Loucy (cell line): ENCODE data around the gene TNFAIP3.

ENCODE experiments used
- H2AFZ ChIP-seq: fragments of 200-600 bp; sonication (generic); 2 replicates; pipeline ENCODE4 v1.6.0; 2016; ENCODE audit warnings: antibody characterized with exemption, mild to moderate bottlenecking, low read length, moderate library complexity
- H3F3A ChIP-seq: fragments of 200-600 bp; 2 replicates; pipeline ENCODE4 v1.6.0; 2016; ENCODE audit warnings: antibody characterized with exemption, low read depth, mild to moderate bottlenecking
- H3K27me3 ChIP-seq: fragments of 200-600 bp; sonication (generic); 2 replicates; pipeline ENCODE4 v1.6.1; 2014; ENCODE audit warnings: low read length, mild to moderate bottlenecking; ENCODE audit not compliant: insufficient read depth, poor library complexity, severe bottlenecking
- H3K36me3 ChIP-seq: fragments of 200-600 bp; sonication (generic); 2 replicates; pipeline ENCODE4 v1.6.1; 2016; ENCODE audit warnings: low read length; ENCODE audit not compliant: insufficient read depth
- H3K4me1 ChIP-seq: fragments of 200-600 bp; sonication (generic); 2 replicates; pipeline ENCODE4 v1.5.1; 2014; ENCODE audit warnings: low read length, mild to moderate bottlenecking; ENCODE audit not compliant: insufficient read depth, poor library complexity, severe bottlenecking
- H3K4me2 ChIP-seq: fragments of 200-600 bp; sonication (generic); 2 replicates; pipeline ENCODE4 v1.6.0; 2014; ENCODE audit warnings: antibody characterized with exemption, low read length, low read depth, mild to moderate bottlenecking; ENCODE audit not compliant: poor library complexity, severe bottlenecking
- H3K4me3 ChIP-seq: fragments of 200-600 bp; sonication (generic); 2 replicates; pipeline ENCODE4 v1.5.1; 2014; ENCODE audit warnings: low read length, mild to moderate bottlenecking, mixed read lengths; ENCODE audit not compliant: poor library complexity, severe bottlenecking
- H3K79me2 ChIP-seq: fragments of 200-600 bp; sonication (generic); 2 replicates; pipeline ENCODE4 v1.6.1; 2014; ENCODE audit warnings: low read length; ENCODE audit not compliant: insufficient read depth
- H3K9ac ChIP-seq: fragments of 200-600 bp; sonication (generic); 2 replicates; pipeline ENCODE4 v1.6.0; 2014; ENCODE audit warnings: mild to moderate bottlenecking, low read depth, low read length, moderate library complexity; ENCODE audit not compliant: poor library complexity, severe bottlenecking
- H3K9me2 ChIP-seq: fragments of 200-600 bp; sonication (generic); replicated peaks from 2 replicates; pipeline ENCODE4 v1.6.1; 2016; ENCODE audit warnings: low read depth, low read length, mixed read lengths
- H3K9me3 ChIP-seq: fragments of 200-600 bp; sonication (generic); 2 replicates; pipeline ENCODE4 v1.6.1; 2014; ENCODE audit warnings: mild to moderate bottlenecking, antibody characterized with exemption, low read length, low read depth; ENCODE audit not compliant: insufficient read depth
- H4K20me1 ChIP-seq: fragments of 200-600 bp; sonication (generic); 2 replicates; pipeline ENCODE4 v1.6.0; 2014; ENCODE audit warnings: antibody characterized with exemption, low read length, mild to moderate bottlenecking; ENCODE audit not compliant: insufficient read depth, poor library complexity, severe bottlenecking
- CTCF ChIP-seq: fragments of 200-600 bp; sonication (generic); conservative IDR thresholded peaks from 2 replicates; pipeline ENCODE4 v1.5.1; 2014; ENCODE audit warnings: mild to moderate bottlenecking, antibody characterized with exemption, low read length
- EZH2phosphoT487 ChIP-seq: fragments of 200-600 bp; IDR thresholded peaks from 2 replicates; pipeline ENCODE4 v1.6.1; 2018; ENCODE audit warnings: antibody characterized with exemption, mild to moderate bottlenecking, moderate library complexity, borderline replicate concordance

Gene TNFAIP3

GRCh38 chr6:137827411-137827940, 39.6 kb upstream of the TNFAIP3 start:
- Histone ChIP-seq H3K9me2 (no peaks in the 10 kb centered on the region), H3K9ac (no peak overlapping the region), H3F3A (peaks cover 8% of the 10 kb centered on the region), H3K27me3 (no peaks in the 10 kb centered on the region), H3K79me2 (no peaks in the 10 kb centered on the region), H4K20me1 (no peaks in the 10 kb centered on the region), H2AFZ (no peak overlapping the region), H3K4me2 (no peak overlapping the region), H3K9me3 (no peaks in the 10 kb centered on the region), H3K4me1 (peaks cover 61% of the 10 kb centered on the region), H3K36me3 (no peaks in the 10 kb centered on the region), H3K4me3 (no peak overlapping the region)
- TF ChIP-seq CTCF, result no peak
- TF ChIP-seq EZH2phosphoT487, result no peak

GRCh38 chr6:137827977-137828810, 38.9 kb upstream of the TNFAIP3 start:
- Histone ChIP-seq H4K20me1 (no peaks in the 10 kb centered on the region), H3K4me2 (no peak overlapping the region), H3K27me3 (no peaks in the 10 kb centered on the region), H3K36me3 (no peaks in the 10 kb centered on the region), H3K4me1 (peaks cover 56% of the 10 kb centered on the region), H3K9me3 (no peaks in the 10 kb centered on the region), H3F3A (peaks cover 6% of the 10 kb centered on the region), H2AFZ (no peak overlapping the region), H3K9ac (no peak overlapping the region), H3K4me3 (no peak overlapping the region), H3K79me2 (no peaks in the 10 kb centered on the region), H3K9me2 (no peaks in the 10 kb centered on the region)
- TF ChIP-seq CTCF (no peak), EZH2phosphoT487 (no peak)

- Histone ChIP-seq H3K9me3 (no peaks in the 10 kb centered on the region), H3K4me1 (peaks cover 42% of the 10 kb centered on the region), H3K4me2 (no peak overlapping the region), H3K27me3 (no peaks in the 10 kb centered on the region), H3K4me3 (no peak overlapping the region), H3K79me2 (no peaks in the 10 kb centered on the region), H3K9me2 (no peaks in the 10 kb centered on the region), H3K36me3 (no peaks in the 10 kb centered on the region), H3K9ac (no peak overlapping the region), H4K20me1 (no peaks in the 10 kb centered on the region), H2AFZ (no peak overlapping the region), H3F3A (no peaks in the 10 kb centered on the region)
- no peak for TF ChIP-seq EZH2phosphoT487
- TF ChIP-seq CTCF, result no peak
These were observed 37.4 kb upstream of the TNFAIP3 start for GRCh38 chr6:137829641-137830083.
